Activated CD4-positive, alpha-beta T cell treated with anti-CD3 and anti-CD28 coated beads, Interleukin-2, amount 10 ng/mL, durations not matched to agents 7 days and 5 days (primary cell): ENCODE results near the gene CLDN9. TPM values are rescaled to one million over a fixed set of nuclear protein-coding genes. Genes with fewer than 3 reads are reported as not detected.
A peak's percentile ranks its signal among the peaks of the same experiment; 100 is the strongest.

Experiments
- CTCF ChIA-PET: fragments of 350-600 bp; sonication (Branson Sonifier 250); formaldehyde crosslinking; loops from one replicate; lab custom pipeline; 2021; ENCODE audit warnings: antibody characterized with exemption; lab: Charles Lee
- POLR2A ChIA-PET: fragments of 350-600 bp; sonication (Branson Sonifier 250); formaldehyde crosslinking; loops from one replicate; lab custom pipeline; 2021; ENCODE audit warnings: antibody characterized with exemption; lab: Charles Lee
- DNase-seq: peaks from one replicate; pipeline ENCODE4 v3.0.0-alpha.2; 2020
- H3K27ac Mint-ChIP-seq: one replicate; pipeline ENCODE4 v1.8.0; 2021; ENCODE audit warnings: mild to moderate bottlenecking, moderate library complexity, mixed read lengths
- H3K27me3 Mint-ChIP-seq: one replicate; pipeline ENCODE4 v1.8.0; 2021; ENCODE audit warnings: mixed read lengths
- H3K36me3 Mint-ChIP-seq: one replicate; pipeline ENCODE4 v1.8.0; 2021; ENCODE audit warnings: low read depth, mixed read lengths
- H3K4me1 Mint-ChIP-seq: one replicate; pipeline ENCODE4 v1.8.0; 2021; ENCODE audit warnings: mixed read lengths
- H3K4me3 Mint-ChIP-seq: one replicate; pipeline ENCODE4 v1.8.0; 2021; ENCODE audit warnings: mild to moderate bottlenecking, moderate library complexity, mixed read lengths
- H3K9me3 Mint-ChIP-seq: one replicate; pipeline ENCODE4 v1.8.0; 2021; ENCODE audit warnings: mixed read lengths
- total RNA-seq, 2 experiments: library from RNA; stranded (reverse); gene quantifications; one replicate each; pipeline ENCODE4 v1.2.3, GENCODE V29; 2021

Gene CLDN9
- total RNA-seq, 2 experiments from 2014 or later: not detected

GRCh38 chr16:2977440-2977839, 35.3 kb upstream of the CLDN9 start:
- Mint-ChIP-seq H3K27ac (no peak overlapping the region), H3K27me3 (no peaks in the 10 kb centered on the region), H3K36me3 (peaks cover 10% of the 10 kb centered on the region), H3K4me3 (no peak overlapping the region), H3K4me1 (peaks cover 39% of the 10 kb centered on the region), H3K9me3 (no peaks in the 10 kb centered on the region)
- CTCF ChIA-PET: interaction anchor here (0.7 to 4.2 kb wide), 5 partner anchors 8 to 66 kb away, joined by 3 to 19 read pairs (median 3); partner anchors contain the start of gene PAQR4
- POLR2A ChIA-PET: no interaction called here
- no peak for DNase-seq

GRCh38 chr16:2979669-2980226, 33.0 kb upstream of the CLDN9 start:
- CTCF ChIA-PET: interaction anchor here (1.0 to 4.2 kb wide), 4 partner anchors 10 to 49 kb away, joined by 3 to 19 read pairs (median 10); partner anchors contain the start of gene PAQR4
- peak; percentile 41 for DNase-seq

GRCh38 chr16:2980227-2981176, 32.2 kb upstream of the CLDN9 start, which contains the start of gene PKMYT1:
Gene PKMYT1, minus strand, starts transcription at chr16:2980446. Its CDS starts 789 bp downstream, at chr16:2979657.
- ChIA-PET CTCF (interaction anchor here (0.6 to 4.2 kb wide), 9 partner anchors 11 to 395 kb away, joined by 3 to 19 read pairs (median 4); partner anchors contain the start of gene PAQR4), POLR2A (interaction anchor here (0.6 to 1.0 kb wide), 2 partner anchors 10 to 103 kb away, joined by 3 to 5 read pairs; no protein-coding TSS in a partner anchor)
- H3K27ac Mint-ChIP-seq: peak within 1 kb of the TSS; percentile 92
- H3K9me3 Mint-ChIP-seq: no peaks in the 10 kb centered on the region
- H3K27me3 Mint-ChIP-seq: no peaks in the 10 kb centered on the region
- peaks cover 44% of the 10 kb centered on the region for H3K4me1 Mint-ChIP-seq
- H3K4me3 Mint-ChIP-seq: peak within 1 kb of the TSS; percentile 89
- peak; percentile 93 for DNase-seq
- H3K36me3 Mint-ChIP-seq: peaks cover 5% of the 10 kb centered on the region

More at GRCh38 chr16:2979669-2980226, 33.0 kb upstream of the CLDN9 start:
- no peaks in the 10 kb centered on the region for H3K9me3 Mint-ChIP-seq
- POLR2A ChIA-PET: interaction anchor here (0.6 to 1.0 kb wide), 2 partner anchors 10 to 103 kb away, joined by 3 to 5 read pairs; no protein-coding TSS in a partner anchor
- H3K4me1 Mint-ChIP-seq: peaks cover 44% of the 10 kb centered on the region
- peaks cover 5% of the 10 kb centered on the region for H3K36me3 Mint-ChIP-seq
- H3K27ac Mint-ChIP-seq: peak overlapping the region; percentile 92
- peak overlapping the region; percentile 89 for H3K4me3 Mint-ChIP-seq
- no peaks in the 10 kb centered on the region for H3K27me3 Mint-ChIP-seq

GRCh38 chr16:2981177-2981898, 31.4 kb upstream of the CLDN9 start:
- Mint-ChIP-seq H3K36me3 (peaks cover 5% of the 10 kb centered on the region), H3K4me3 (peak overlapping the region; percentile 89), H3K27me3 (no peaks in the 10 kb centered on the region), H3K9me3 (no peaks in the 10 kb centered on the region), H3K4me1 (peaks cover 44% of the 10 kb centered on the region), H3K27ac (peak overlapping the region; percentile 88)
- no peak for DNase-seq
- ChIA-PET POLR2A (interaction anchor here (0.6 kb wide), 1 partner anchor 26 kb away, joined by 3 read pairs; no protein-coding TSS in a partner anchor), CTCF (interaction anchor here (0.9 to 4.2 kb wide), 5 partner anchors 12 to 120 kb away, joined by 3 to 19 read pairs (median 4); partner anchors contain the start of gene PAQR4)

GRCh38 chr16:2981899-2982250, 30.8 kb upstream of the CLDN9 start:
- Mint-ChIP-seq H3K36me3 (peaks cover 5% of the 10 kb centered on the region), H3K9me3 (no peaks in the 10 kb centered on the region), H3K27ac (peak overlapping the region; percentile 88), H3K27me3 (no peaks in the 10 kb centered on the region), H3K4me3 (peak overlapping the region; percentile 89), H3K4me1 (peaks cover 43% of the 10 kb centered on the region)
- DNase-seq: no peak
- ChIA-PET POLR2A (no interaction called here), CTCF (interaction anchor here (0.9 to 4.2 kb wide), 2 partner anchors 47 to 113 kb away, joined by 3 to 16 read pairs; no protein-coding TSS in a partner anchor)

- peak overlapping the region; percentile 89 for H3K4me3 Mint-ChIP-seq
- POLR2A ChIA-PET: no interaction called here
These were observed 30.3 kb upstream of the CLDN9 start for GRCh38 chr16:2982402-2982801.

GRCh38 chr16:2983706-2984136, 29.0 kb upstream of the CLDN9 start:
- no peaks in the 10 kb centered on the region for H3K9me3 Mint-ChIP-seq
- peak overlapping the region; percentile 54 for H3K27ac Mint-ChIP-seq
- CTCF ChIA-PET: interaction anchor here (1.0 to 1.6 kb wide), 3 partner anchors 10 to 44 kb away, joined by 3 to 4 read pairs (median 4); no protein-coding TSS in a partner anchor
- H3K4me1 Mint-ChIP-seq: peaks cover 27% of the 10 kb centered on the region
- H3K27me3 Mint-ChIP-seq: no peaks in the 10 kb centered on the region
- DNase-seq: peak; percentile 72
- H3K36me3 Mint-ChIP-seq: no peaks in the 10 kb centered on the region
- H3K4me3 Mint-ChIP-seq: peak overlapping the region; percentile 44
- POLR2A ChIA-PET: no interaction called here

More at GRCh38 chr16:2982402-2982801, 30.3 kb upstream of the CLDN9 start:
- CTCF ChIA-PET: interaction anchor here (0.7 to 1.5 kb wide), 4 partner anchors 9 to 155 kb away, joined by 3 to 4 read pairs (median 3); no protein-coding TSS in a partner anchor
- Mint-ChIP-seq H3K27ac (no peak overlapping the region), H3K4me1 (peaks cover 38% of the 10 kb centered on the region), H3K36me3 (peaks cover 5% of the 10 kb centered on the region), H3K27me3 (no peaks in the 10 kb centered on the region), H3K9me3 (no peaks in the 10 kb centered on the region)
- no peak for DNase-seq

- CTCF ChIA-PET: interaction anchor here (1.1 to 1.4 kb wide), 2 partner anchors 15 to 18 kb away, joined by 3 to 5 read pairs; no protein-coding TSS in a partner anchor
- Mint-ChIP-seq H3K27me3 (no peaks in the 10 kb centered on the region), H3K4me1 (peaks cover 24% of the 10 kb centered on the region), H3K9me3 (no peaks in the 10 kb centered on the region), H3K36me3 (no peaks in the 10 kb centered on the region), H3K27ac (no peak overlapping the region), H3K4me3 (no peak overlapping the region)
- POLR2A ChIA-PET: no interaction called here
- no peak for DNase-seq
These were observed 27.3 kb upstream of the CLDN9 start for GRCh38 chr16:2985462-2985861.

GRCh38 chr16:2985893-2986355, 26.8 kb upstream of the CLDN9 start:
- POLR2A ChIA-PET: no interaction called here
- CTCF ChIA-PET: interaction anchor here (1.1 kb wide), 1 partner anchor 16 kb away, joined by 3 read pairs; no protein-coding TSS in a partner anchor

GRCh38 chr16:2986623-2987188, 26.0 kb upstream of the CLDN9 start:
- Mint-ChIP-seq H3K4me1 (peaks cover 14% of the 10 kb centered on the region), H3K27ac (no peak overlapping the region), H3K9me3 (no peaks in the 10 kb centered on the region), H3K4me3 (no peak overlapping the region), H3K27me3 (no peaks in the 10 kb centered on the region), H3K36me3 (no peaks in the 10 kb centered on the region)
- DNase-seq: no peak
- ChIA-PET CTCF (interaction anchor here (1.8 kb wide), 1 partner anchor 11 kb away, joined by 4 read pairs; no protein-coding TSS in a partner anchor), POLR2A (no interaction called here)

More at GRCh38 chr16:2985893-2986355, 26.8 kb upstream of the CLDN9 start:
- H3K27me3 Mint-ChIP-seq: no peaks in the 10 kb centered on the region
- no peaks in the 10 kb centered on the region for H3K36me3 Mint-ChIP-seq
- H3K4me1 Mint-ChIP-seq: peaks cover 22% of the 10 kb centered on the region
- no peaks in the 10 kb centered on the region for H3K9me3 Mint-ChIP-seq
- H3K4me3 Mint-ChIP-seq: no peak overlapping the region
- no peak for DNase-seq
- H3K27ac Mint-ChIP-seq: no peak overlapping the region

GRCh38 chr16:2987286-2987685, 25.4 kb upstream of the CLDN9 start:
- H3K4me1 Mint-ChIP-seq: peaks cover 10% of the 10 kb centered on the region
- no peaks in the 10 kb centered on the region for H3K36me3 Mint-ChIP-seq
- no peak for DNase-seq
- H3K4me3 Mint-ChIP-seq: no peak overlapping the region
- H3K9me3 Mint-ChIP-seq: no peaks in the 10 kb centered on the region
- POLR2A ChIA-PET: no interaction called here
- CTCF ChIA-PET: interaction anchor here (1.0 to 1.8 kb wide), 3 partner anchors 12 to 17 kb away, joined by 3 to 4 read pairs (median 3); no protein-coding TSS in a partner anchor
- no peaks in the 10 kb centered on the region for H3K27me3 Mint-ChIP-seq
- no peak overlapping the region for H3K27ac Mint-ChIP-seq
